ENCODE results near the gene TUG1. TPM values are rescaled to one million over a fixed set of nuclear protein-coding genes. Genes with fewer than 3 reads are reported as not detected.

TUG1 gene
- total and polyA plus RNA-seq, 9 of the 15 experiments (the other 6 are each of a cell fraction or from before 2014, with no cell fraction given): 24.7 to 132 (median 58.9) TPM

GRCh38 chr22:30928401-30928800 is 40.7 kb upstream of the TUG1 start:
- FAIRE-seq (no peak), DNase-seq (ENCODE audit: extremely low read depth in 1 of 4, low spot score in 3 of 4) (no peak), ATAC-seq (no peak)
- CTCF ChIA-PET (ENCODE audit: low intra/inter-chr PET ratio): no interaction called here
- Histone ChIP-seq H3K27me3 (ENCODE audit: control insufficient read depth in 2 of 2, insufficient read depth in 2 of 2, low read length in 2 of 2) (no peaks in the 10 kb centered on the region), H3K79me2 (ENCODE audit: control insufficient read depth, insufficient read depth, low read length) (no peaks in the 10 kb centered on the region), H3K9me1 (ENCODE audit: control insufficient read depth, insufficient read depth, low read length) (no peaks in the 10 kb centered on the region), H3K4me2 (ENCODE audit: insufficient read depth, low read length) (no peak overlapping the region), H4K20me1 (replicated peaks; ENCODE audit: control insufficient read depth, insufficient read depth, low read length) (no peaks in the 10 kb centered on the region), H2AFZ (ENCODE audit: low read depth, low read length) (no peak overlapping the region), H3K9ac (ENCODE audit: insufficient read depth in 1 of 2, low read depth in 2 of 2, low read length in 2 of 2) (no peak overlapping the region), H3K4me1 (replicated peaks in 1 of 2; ENCODE audit: control insufficient read depth in 2 of 2, insufficient read depth in 2 of 2, low read length in 2 of 2) (no peaks in the 10 kb centered on the region), H3K36me3 (ENCODE audit: control insufficient read depth, insufficient read depth, low read length) (peaks cover 77% of the 10 kb centered on the region; the same call in 2 of the 3 replicates), H3K27ac (ENCODE audit: extremely low read depth, low read depth, low read length) (no peak overlapping the region), H3K9me3 (replicated peaks; ENCODE audit: control insufficient read depth, insufficient read depth, low read depth, low read length) (no peaks in the 10 kb centered on the region), H3K4me3 (no peak overlapping the region)
- POLR2A ChIA-PET: no interaction called here
- intact Hi-C loops (cut with micrococcal nuclease): no loop called here
- 100% methylated on average over 1 of the region's 6 CpGs for WGBS (ENCODE audit: insufficient coverage, low coverage, missing lambda C conversion rate)
- in situ Hi-C loops (cut with MboI): no loop called here
- BruUV-seq (replicated peaks): no TSS peak
- TF ChIP-seq CREB5 (CRISPR knock-in tag; IDR thresholded peaks at IDR 0.05) (no peak), E4F1 (CRISPR knock-in tag; IDR thresholded peaks at IDR 0.05; ENCODE audit: borderline replicate concordance) (no peak), BRCA1 (IDR thresholded peaks at IDR 0.05) (no peak), BRCA1 (CRISPR knock-in tag; IDR thresholded peaks at IDR 0.05) (no peak), TCF7L2 (IDR thresholded peaks at IDR 0.05; ENCODE audit: low read depth, low read length) (no peak), STAT5A (IDR thresholded peaks at IDR 0.05; ENCODE audit: borderline replicate concordance, low read length) (no peak), ZNF511 (CRISPR knock-in tag; IDR thresholded peaks at IDR 0.05) (no peak), POLR2G (IDR thresholded peaks at IDR 0.05; ENCODE audit: low read depth, low read length) (no peak), MITF (IDR thresholded peaks at IDR 0.05) (no peak), ILK (tag; IDR thresholded peaks at IDR 0.05; ENCODE audit: borderline replicate concordance, low read depth) (no peak), ZNF197 (CRISPR knock-in tag; IDR thresholded peaks at IDR 0.05; ENCODE audit: low read depth) (no peak), BRF2 (IDR thresholded peaks at IDR 0.05; ENCODE audit: borderline replicate concordance, insufficient read depth, insufficient read length) (no peak), RBM34 (IDR thresholded peaks at IDR 0.05; ENCODE audit: borderline replicate concordance, insufficient read depth, low read length) (no peak), ZNF184 (CRISPR knock-in tag; IDR thresholded peaks at IDR 0.05) (no peak), SRSF1 (IDR thresholded peaks at IDR 0.05; ENCODE audit: low read depth, low read length) (no peak)
